ENCODE data around the gene GANC. TPM values are rescaled to one million over a fixed set of nuclear protein-coding genes. Genes with fewer than 3 reads are reported as not detected.

GANC gene
- total RNA-seq, 1 experiment from 2014 or later, result 31.1 TPM

DNA sequence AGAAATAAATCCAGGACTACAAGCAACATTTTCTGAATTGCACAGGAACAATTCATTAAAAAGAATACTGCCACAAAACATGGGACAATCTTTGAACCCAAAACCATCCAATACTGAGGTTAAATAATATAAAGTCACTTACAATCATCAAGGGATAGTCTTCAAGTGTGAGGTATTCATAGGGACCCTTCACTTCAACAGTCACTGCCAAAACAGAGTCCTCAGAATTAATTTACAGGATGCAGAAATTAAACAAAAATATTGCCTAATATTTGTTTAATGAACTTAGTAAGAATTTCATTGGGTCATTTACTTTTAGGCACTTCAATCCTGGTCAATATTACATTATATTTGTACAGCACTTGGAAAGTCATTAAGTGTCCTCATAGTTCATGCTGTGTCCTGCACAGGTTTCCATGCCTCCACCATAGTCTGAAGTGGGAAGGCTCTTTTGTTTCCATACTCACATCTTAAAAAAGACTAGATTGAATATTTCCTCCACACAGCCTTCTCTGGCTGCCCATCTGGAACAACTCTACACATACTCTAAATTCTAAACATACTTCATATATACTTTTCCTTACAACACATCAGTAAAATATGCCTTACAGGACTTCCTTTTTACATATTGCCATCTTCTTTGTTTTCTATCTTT, 33.3 kb upstream of the GANC start:
- Histone ChIP-seq H3K27me3 (ENCODE audit: low read length) (no peaks in the 10 kb centered on the region), H3K4me3 (ENCODE audit: low read length) (no peak overlapping the region), H3K27ac (ENCODE audit: low read length) (no peak overlapping the region), H4K20me1 (ENCODE audit: insufficient read depth, low read depth, low read length) (no peaks in the 10 kb centered on the region), H3K9me3 (ENCODE audit: low read length) (no peaks in the 10 kb centered on the region), H3K4me1 (ENCODE audit: low read length) (peaks cover 13% of the 10 kb centered on the region), H3K9ac (ENCODE audit: low read length) (no peak overlapping the region), H3K36me3 (ENCODE audit: insufficient read depth, low read length) (peaks cover 48% of the 10 kb centered on the region), H2AFZ (ENCODE audit: low read length) (no peak overlapping the region), H3K9me2 (replicated peaks; ENCODE audit: insufficient read depth, low read length) (no peaks in the 10 kb centered on the region), H3K4me2 (ENCODE audit: low read depth, low read length, poor library complexity, severe bottlenecking) (no peak overlapping the region), H3K79me2 (ENCODE audit: low read length) (peaks cover 31% of the 10 kb centered on the region)
- DNase-seq, result peak; percentile 34

DNA sequence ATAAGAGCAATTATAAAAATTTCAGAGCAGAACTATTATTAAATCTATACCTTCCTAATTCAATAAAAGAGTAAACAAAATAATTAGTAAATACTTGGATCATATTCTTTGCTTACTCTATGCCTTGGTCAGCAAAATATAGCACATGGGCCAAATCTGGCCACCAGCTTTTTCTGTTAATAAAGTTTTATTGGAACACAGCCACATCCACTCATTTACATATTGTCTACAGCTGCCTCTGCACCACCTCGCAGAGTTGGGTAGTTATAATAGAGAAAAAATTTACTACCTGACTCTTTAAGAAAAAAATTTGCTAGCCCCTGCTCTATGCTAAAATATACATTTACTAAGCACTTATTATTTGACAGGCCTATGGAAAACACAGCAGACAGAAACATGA, 32.2 kb upstream of the GANC start:
- no peak overlapping the region for H2AFZ ChIP-seq (ENCODE audit: low read length)
- H3K36me3 ChIP-seq (ENCODE audit: insufficient read depth, low read length), result peaks cover 42% of the 10 kb centered on the region
- no peak overlapping the region for H3K4me2 ChIP-seq (ENCODE audit: low read depth, low read length, poor library complexity, severe bottlenecking)
- peaks cover 13% of the 10 kb centered on the region for H3K4me1 ChIP-seq (ENCODE audit: low read length)
- no peak for DNase-seq
- H3K4me3 ChIP-seq (ENCODE audit: low read length), result no peak overlapping the region
- H3K27ac ChIP-seq (ENCODE audit: low read length), result no peak overlapping the region
- H3K9me3 ChIP-seq (ENCODE audit: low read length), result no peaks in the 10 kb centered on the region
- peaks cover 37% of the 10 kb centered on the region for H3K79me2 ChIP-seq (ENCODE audit: low read length)
- H4K20me1 ChIP-seq (ENCODE audit: insufficient read depth, low read depth, low read length), result no peaks in the 10 kb centered on the region
- no peaks in the 10 kb centered on the region for H3K27me3 ChIP-seq (ENCODE audit: low read length)
- H3K9me2 ChIP-seq (replicated peaks; ENCODE audit: insufficient read depth, low read length), result no peaks in the 10 kb centered on the region
- H3K9ac ChIP-seq (ENCODE audit: low read length), result no peak overlapping the region

DNA sequence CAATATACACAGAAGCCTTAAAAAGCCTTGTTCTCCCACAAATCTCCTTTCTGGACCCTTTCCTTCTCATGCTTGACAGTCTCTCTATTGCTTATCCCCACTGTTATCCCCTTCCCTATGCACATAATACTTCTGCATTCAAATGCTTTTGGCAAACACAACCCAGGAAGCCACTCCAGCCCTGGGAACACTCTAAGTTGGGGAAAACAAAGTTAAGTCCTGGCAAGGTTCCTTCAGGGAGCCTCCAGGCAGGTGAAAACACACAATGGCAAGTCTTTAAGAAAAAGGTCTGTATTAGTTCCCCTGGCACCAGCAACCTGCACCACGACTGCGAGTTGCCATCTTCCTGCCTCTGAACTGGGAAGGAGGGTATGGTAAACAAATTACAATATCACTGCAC, 19.7 kb upstream of the GANC start:
- Histone ChIP-seq H4K20me1 (ENCODE audit: insufficient read depth, low read depth, low read length) (no peaks in the 10 kb centered on the region), H3K36me3 (ENCODE audit: insufficient read depth, low read length) (peaks cover 59% of the 10 kb centered on the region), H3K4me2 (ENCODE audit: low read depth, low read length, poor library complexity, severe bottlenecking) (no peak overlapping the region), H3K4me1 (ENCODE audit: low read length) (no peaks in the 10 kb centered on the region), H3K9ac (ENCODE audit: low read length) (no peak overlapping the region), H2AFZ (ENCODE audit: low read length) (no peak overlapping the region), H3K79me2 (ENCODE audit: low read length) (peaks cover 24% of the 10 kb centered on the region), H3K9me3 (ENCODE audit: low read length) (peaks cover 7% of the 10 kb centered on the region), H3K9me2 (replicated peaks; ENCODE audit: insufficient read depth, low read length) (no peaks in the 10 kb centered on the region), H3K27ac (ENCODE audit: low read length) (no peak overlapping the region), H3K27me3 (ENCODE audit: low read length) (no peaks in the 10 kb centered on the region), H3K4me3 (ENCODE audit: low read length) (no peak overlapping the region)
- no peak for DNase-seq

DNA sequence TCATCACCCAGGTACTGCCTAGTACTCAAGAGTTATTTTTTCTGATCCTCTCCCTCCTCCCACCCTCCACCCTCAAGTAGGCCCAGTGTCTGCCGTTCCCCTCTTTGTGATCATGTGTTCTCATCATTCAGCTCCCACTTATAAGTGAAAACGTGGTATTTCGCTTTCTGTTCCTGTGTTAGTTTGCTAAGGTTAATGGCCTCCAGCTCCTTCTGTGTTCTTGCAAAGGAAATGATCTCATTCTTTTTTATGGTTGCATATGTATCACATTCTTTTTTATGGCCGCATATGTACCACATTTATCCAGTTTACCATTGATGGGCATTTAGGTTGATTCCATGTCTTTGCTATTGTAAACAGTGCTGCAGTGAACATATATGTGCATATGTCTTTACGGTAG, 8.2 kb upstream of the GANC start:
- H3K4me2 ChIP-seq (ENCODE audit: low read depth, low read length, poor library complexity, severe bottlenecking), result no peak overlapping the region
- H2AFZ ChIP-seq (ENCODE audit: low read length), result no peak overlapping the region
- H3K9me2 ChIP-seq (replicated peaks; ENCODE audit: insufficient read depth, low read length), result no peaks in the 10 kb centered on the region
- H3K27ac ChIP-seq (ENCODE audit: low read length), result no peak overlapping the region
- no peak overlapping the region for H3K9ac ChIP-seq (ENCODE audit: low read length)
- no peaks in the 10 kb centered on the region for H4K20me1 ChIP-seq (ENCODE audit: insufficient read depth, low read depth, low read length)
- DNase-seq, result peak; percentile 38
- no peaks in the 10 kb centered on the region for H3K27me3 ChIP-seq (ENCODE audit: low read length)
- H3K9me3 ChIP-seq (ENCODE audit: low read length), result no peaks in the 10 kb centered on the region
- peaks cover 73% of the 10 kb centered on the region for H3K36me3 ChIP-seq (ENCODE audit: insufficient read depth, low read length)
- H3K4me1 ChIP-seq (ENCODE audit: low read length), result no peaks in the 10 kb centered on the region
- H3K4me3 ChIP-seq (ENCODE audit: low read length), result no peak overlapping the region
- H3K79me2 ChIP-seq (ENCODE audit: low read length), result peaks cover 47% of the 10 kb centered on the region

DNA sequence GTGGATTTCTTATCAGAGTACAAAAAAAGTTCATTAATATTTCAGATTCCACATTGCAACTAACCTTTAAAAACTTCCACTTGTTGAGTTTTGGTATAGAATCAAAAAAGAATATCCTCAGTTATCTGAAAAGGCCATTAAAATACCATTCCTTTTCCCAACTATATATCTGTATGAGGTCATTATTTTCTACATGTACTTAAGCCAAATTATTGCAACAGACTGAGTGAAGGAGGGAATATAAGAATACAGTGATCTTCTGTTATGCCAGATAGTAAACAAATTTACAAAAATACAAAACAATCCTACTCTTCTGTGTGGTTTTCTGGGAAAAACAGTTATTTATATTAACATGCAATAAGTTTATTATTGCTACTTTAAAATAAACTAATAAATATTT, 5.7 kb upstream of the GANC start:
- Histone ChIP-seq H3K9ac (ENCODE audit: low read length) (no peak overlapping the region), H2AFZ (ENCODE audit: low read length) (no peak overlapping the region), H3K27ac (ENCODE audit: low read length) (no peak overlapping the region), H3K27me3 (ENCODE audit: low read length) (no peaks in the 10 kb centered on the region), H3K9me3 (ENCODE audit: low read length) (no peaks in the 10 kb centered on the region), H3K9me2 (replicated peaks; ENCODE audit: insufficient read depth, low read length) (no peaks in the 10 kb centered on the region), H3K4me2 (ENCODE audit: low read depth, low read length, poor library complexity, severe bottlenecking) (no peak overlapping the region), H3K4me3 (ENCODE audit: low read length) (no peak overlapping the region), H3K36me3 (ENCODE audit: insufficient read depth, low read length) (peaks cover 64% of the 10 kb centered on the region), H3K79me2 (ENCODE audit: low read length) (peaks cover 64% of the 10 kb centered on the region), H3K4me1 (ENCODE audit: low read length) (peaks cover 14% of the 10 kb centered on the region), H4K20me1 (ENCODE audit: insufficient read depth, low read depth, low read length) (no peaks in the 10 kb centered on the region)
- DNase-seq, result no peak

DNA sequence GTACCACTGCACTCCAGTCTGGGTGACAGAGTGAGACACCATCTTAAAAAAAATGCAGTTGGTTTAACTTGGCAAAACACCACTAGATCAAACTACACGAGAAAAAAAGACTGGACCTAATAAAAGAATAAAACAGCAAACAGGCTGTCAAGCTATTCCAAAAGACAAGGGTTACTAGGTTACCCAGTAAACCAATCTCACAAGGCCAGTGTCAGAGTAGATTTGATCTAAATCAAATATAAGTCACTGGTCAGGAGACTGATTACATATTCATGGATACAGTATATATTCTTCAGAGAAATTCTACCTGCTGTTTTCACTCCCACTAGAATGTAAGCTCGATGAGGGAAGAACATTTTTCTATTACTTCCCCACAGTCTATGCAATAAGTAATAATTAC, 2.5 kb upstream of the GANC start:
- peaks cover 78% of the 10 kb centered on the region for H3K79me2 ChIP-seq (ENCODE audit: low read length)
- no peaks in the 10 kb centered on the region for H4K20me1 ChIP-seq (ENCODE audit: insufficient read depth, low read depth, low read length)
- peaks cover 38% of the 10 kb centered on the region for H3K36me3 ChIP-seq (ENCODE audit: insufficient read depth, low read length)
- H3K9ac ChIP-seq (ENCODE audit: low read length), result no peak overlapping the region
- 0 out of 2 replicates have a peak overlapping the region, but pooled peaks have one; percentile 24 for H3K4me3 ChIP-seq (ENCODE audit: low read length)
- H3K27ac ChIP-seq (ENCODE audit: low read length), result no peak overlapping the region
- no peaks in the 10 kb centered on the region for H3K9me2 ChIP-seq (replicated peaks; ENCODE audit: insufficient read depth, low read length)
- H3K4me2 ChIP-seq (ENCODE audit: low read depth, low read length, poor library complexity, severe bottlenecking), result no peak overlapping the region
- no peak overlapping the region for H2AFZ ChIP-seq (ENCODE audit: low read length)
- H3K4me1 ChIP-seq (ENCODE audit: low read length), result peaks cover 31% of the 10 kb centered on the region
- no peaks in the 10 kb centered on the region for H3K9me3 ChIP-seq (ENCODE audit: low read length)
- peak; percentile 38 for DNase-seq
- H3K27me3 ChIP-seq (ENCODE audit: low read length), result no peaks in the 10 kb centered on the region

DNA sequence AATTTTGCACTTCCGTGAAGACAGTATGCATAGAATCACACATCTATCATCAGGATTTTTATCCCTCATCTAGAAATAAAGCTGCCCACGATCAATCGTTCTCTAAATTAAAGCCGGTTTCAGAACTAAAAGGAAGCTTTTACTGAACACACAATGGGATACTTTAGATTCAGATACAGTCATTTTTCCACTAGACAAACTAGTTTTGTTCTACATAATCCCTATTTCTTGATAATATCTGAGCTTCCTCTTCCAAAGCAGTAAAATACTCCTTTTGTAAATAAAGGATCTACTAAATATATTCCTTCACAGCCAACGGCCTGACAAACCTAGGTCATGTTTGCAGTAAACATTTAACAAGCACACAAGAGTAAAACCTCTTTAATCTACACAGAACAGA, 2.0 kb upstream of the GANC start:
- Histone ChIP-seq H3K4me3 (ENCODE audit: low read length) (peak overlapping the region; percentile 24; the same call in 1 of the 2 replicates), H2AFZ (ENCODE audit: low read length) (no peak overlapping the region), H3K4me2 (ENCODE audit: low read depth, low read length, poor library complexity, severe bottlenecking) (peak overlapping the region; percentile 99), H4K20me1 (ENCODE audit: insufficient read depth, low read depth, low read length) (no peaks in the 10 kb centered on the region), H3K9me2 (replicated peaks; ENCODE audit: insufficient read depth, low read length) (no peaks in the 10 kb centered on the region), H3K79me2 (ENCODE audit: low read length) (peaks cover 79% of the 10 kb centered on the region), H3K9me3 (ENCODE audit: low read length) (no peaks in the 10 kb centered on the region), H3K27me3 (ENCODE audit: low read length) (no peaks in the 10 kb centered on the region), H3K4me1 (ENCODE audit: low read length) (peaks cover 36% of the 10 kb centered on the region), H3K27ac (ENCODE audit: low read length) (no peak overlapping the region), H3K9ac (ENCODE audit: low read length) (peak overlapping the region; percentile 10; the same call in 1 of the 2 replicates), H3K36me3 (ENCODE audit: insufficient read depth, low read length) (peaks cover 33% of the 10 kb centered on the region)
- no peak for DNase-seq

DNA sequence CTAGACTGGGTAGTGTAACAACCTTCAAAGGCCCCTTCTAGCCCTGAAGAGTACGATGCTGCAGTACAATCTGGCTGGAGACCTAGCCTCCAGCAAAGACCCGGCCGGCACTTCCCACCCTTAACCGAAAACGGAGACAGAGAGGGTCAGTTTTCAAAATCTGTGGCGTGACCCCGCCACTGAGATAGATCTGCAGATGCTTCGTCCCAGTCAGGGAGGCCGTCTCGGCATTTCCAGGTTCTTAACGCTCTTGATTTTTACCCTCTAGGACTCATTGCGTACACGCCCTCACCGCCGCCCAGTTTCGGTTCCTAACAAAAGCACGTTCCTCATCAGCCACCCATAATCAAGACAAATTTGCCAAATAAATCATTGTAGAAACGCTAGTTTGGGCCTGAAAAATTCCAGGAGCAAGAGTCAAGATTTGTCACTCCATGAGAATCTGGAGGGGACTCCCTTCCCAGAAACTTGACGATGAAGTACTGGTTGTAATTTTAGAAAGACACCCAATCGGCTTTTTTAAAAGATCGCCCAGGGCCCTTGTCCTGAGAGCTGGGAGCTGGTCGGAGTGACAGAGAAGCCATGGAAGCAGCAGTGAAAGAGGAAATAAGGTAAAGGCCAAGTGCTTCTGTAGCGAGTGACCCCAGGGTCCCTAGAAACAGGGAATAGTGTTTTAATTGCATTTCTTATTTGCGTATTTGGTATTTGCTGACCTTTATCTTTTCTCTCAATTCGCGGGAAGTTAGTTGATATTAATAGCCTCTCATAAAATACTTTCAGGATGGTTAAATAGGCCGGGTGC, 1.1 kb downstream of the GANC start:
- peaks cover 63% of the 10 kb centered on the region for H3K79me2 ChIP-seq (ENCODE audit: low read length)

More for the DNA sequence above, 1.1 kb downstream of the GANC start:
- Histone ChIP-seq H3K4me2 (ENCODE audit: low read depth, low read length, poor library complexity, severe bottlenecking) (peak overlapping the region; percentile 99), H3K9me3 (ENCODE audit: low read length) (no peaks in the 10 kb centered on the region), H3K9ac (ENCODE audit: low read length) (peak overlapping the region; percentile 88), H2AFZ (ENCODE audit: low read length) (peak overlapping the region; percentile 82), H4K20me1 (ENCODE audit: insufficient read depth, low read depth, low read length) (no peaks in the 10 kb centered on the region), H3K4me1 (ENCODE audit: low read length) (peaks cover 40% of the 10 kb centered on the region), H3K27ac (ENCODE audit: low read length) (peak overlapping the region; percentile 91), H3K27me3 (ENCODE audit: low read length) (no peaks in the 10 kb centered on the region), H3K4me3 (ENCODE audit: low read length) (peak overlapping the region; percentile 78), H3K36me3 (ENCODE audit: insufficient read depth, low read length) (peaks cover 13% of the 10 kb centered on the region), H3K9me2 (replicated peaks; ENCODE audit: insufficient read depth, low read length) (no peaks in the 10 kb centered on the region)
- peak; percentile 93 for DNase-seq
